WTC11 (cell line): ENCODE results near the gene GPATCH8. TPM values are rescaled to one million over a fixed set of nuclear protein-coding genes. Genes with fewer than 3 reads are reported as not detected.

ENCODE experiments used
- ATAC-seq: fragments of 200-7000 bp; cut with Tn5 transposase; 2 replicates; pipeline ENCODE4 v1.10.0; 2021; ENCODE audit warnings: mild to moderate bottlenecking, moderate library complexity
- CTCF ChIA-PET: fragments of 300-600 bp; sonication (Branson Sonifier 250); formaldehyde crosslinking; loops from one replicate; lab custom pipeline; 2021; ENCODE audit warnings: antibody characterized with exemption; lab: Charles Lee
- POLR2A ChIA-PET: fragments of 350-600 bp; sonication (Branson Sonifier 250); formaldehyde crosslinking; loops from one replicate; lab custom pipeline; 2021; ENCODE audit warnings: antibody characterized with exemption; lab: Charles Lee
- DNase-seq: peaks from one replicate; pipeline ENCODE4 v3.0.0; 2021; ENCODE audit warnings: low spot score
- H3K27ac Mint-ChIP-seq: 2 replicates; pipeline ENCODE4 v1.8.0; 2021; ENCODE audit warnings: mixed read lengths
- H3K27me3 Mint-ChIP-seq: 2 replicates; pipeline ENCODE4 v1.8.0; 2021; ENCODE audit warnings: low read depth, mild to moderate bottlenecking, moderate library complexity, mixed read lengths
- H3K36me3 Mint-ChIP-seq: 2 replicates; pipeline ENCODE4 v1.8.0; 2021; ENCODE audit warnings: mixed read lengths
- H3K4me1 Mint-ChIP-seq: 2 replicates; pipeline ENCODE4 v1.8.0; 2022; ENCODE audit warnings: mixed read lengths
- H3K4me3 Mint-ChIP-seq: 2 replicates; pipeline ENCODE4 v1.8.0; 2021; ENCODE audit warnings: mild to moderate bottlenecking, moderate library complexity, mixed read lengths
- H3K9me3 Mint-ChIP-seq: 2 replicates; pipeline ENCODE4 v1.8.0; 2021; ENCODE audit warnings: mixed read lengths
- ATF1 ChIP-seq: sonication (generic); formaldehyde crosslinking; IDR thresholded peaks from 2 replicates; pipeline ENCODE4 v1.8.1; 2023; ENCODE audit warnings: mild to moderate bottlenecking, moderate library complexity, missing genetic modification reagents
- ESRRA ChIP-seq: sonication (generic); formaldehyde crosslinking; IDR thresholded peaks from 2 replicates; pipeline ENCODE4 v1.8.1; 2022; ENCODE audit warnings: mild to moderate bottlenecking, missing genetic modification reagents, borderline replicate concordance
- ETV6 ChIP-seq: sonication (generic); formaldehyde crosslinking; IDR thresholded peaks from 2 replicates; pipeline ENCODE4 v1.8.1; 2022; ENCODE audit warnings: mild to moderate bottlenecking, missing genetic modification reagents
- FOXP1 ChIP-seq: sonication (generic); formaldehyde crosslinking; IDR thresholded peaks from 2 replicates; pipeline ENCODE4 v1.8.0; 2022; ENCODE audit warnings: missing genetic modification reagents, mild to moderate bottlenecking, moderate library complexity, borderline replicate concordance
- GRHL2 ChIP-seq: fragments of 250-450 bp; sonication (Bioruptor Pico); IDR thresholded peaks from 2 replicates; pipeline ENCODE4 v1.8.0; 2022; ENCODE audit warnings: mild to moderate bottlenecking, moderate library complexity; ENCODE audit not compliant: insufficient replicate concordance, severe bottlenecking
- NR2C2 ChIP-seq: sonication (generic); formaldehyde crosslinking; IDR thresholded peaks from 2 replicates; pipeline ENCODE4 v1.8.0; 2022; ENCODE audit warnings: mild to moderate bottlenecking, missing genetic modification reagents
- PRDM15 ChIP-seq: sonication (generic); formaldehyde crosslinking; IDR thresholded peaks from 2 replicates; pipeline ENCODE4 v1.8.0; 2022; ENCODE audit warnings: missing genetic modification reagents
- PRRX2 ChIP-seq: fragments of 250-450 bp; sonication (Bioruptor Pico); IDR thresholded peaks from 2 replicates; pipeline ENCODE4 v1.8.0; 2021; ENCODE audit warnings: mild to moderate bottlenecking
- RELA ChIP-seq: sonication (generic); formaldehyde crosslinking; IDR thresholded peaks from 2 replicates; pipeline ENCODE4 v1.8.1; 2022; ENCODE audit warnings: missing genetic modification reagents, mild to moderate bottlenecking, borderline replicate concordance
- ZNF512 ChIP-seq: sonication (generic); formaldehyde crosslinking; IDR thresholded peaks from 2 replicates; pipeline ENCODE4 v1.8.1; 2022; ENCODE audit warnings: missing genetic modification reagents, borderline replicate concordance
- total RNA-seq: library from RNA; stranded (reverse); gene quantifications from 3 replicates; pipeline ENCODE4 v1.2.3, GENCODE V29; 2021
- TF ChIP-seq, protein P1 (sequence below): sonication (generic); formaldehyde crosslinking; IDR thresholded peaks from 2 replicates; pipeline ENCODE4 v1.8.0; 2023; ENCODE audit warnings: missing genetic modification reagents, mild to moderate bottlenecking, borderline replicate concordance

The GPATCH8 gene
- total RNA-seq, 1 experiment from 2014 or later, result 51.9 TPM

- CTCF ChIA-PET, result interaction anchor here (5.2 kb wide), 1 partner anchor 16 kb away, joined by 34 read pairs; no protein-coding TSS in a partner anchor
These were observed 46.5 kb upstream of the GPATCH8 start for GRCh38 chr17:44549686-44550085.

GRCh38 chr17:44548376-44549230 lies 45.4 kb upstream of the GPATCH8 start:
- Mint-ChIP-seq H3K9me3 (no peaks in the 10 kb centered on the region), H3K27me3 (peaks cover 73% of the 10 kb centered on the region), H3K27ac (no peak overlapping the region), H3K4me3 (no peak overlapping the region), H3K4me1 (peaks cover 69% of the 10 kb centered on the region), H3K36me3 (peaks cover 4% of the 10 kb centered on the region; the same call in 1 of the 2 replicates)
- TF ChIP-seq ZNF512, result peak; percentile 62; the same call in 1 of the 2 replicates
- TF ChIP-seq FOXP1 (CRISPR knock-in tag), result no peak
- DNase-seq (no peak), ATAC-seq (no peak)
- ChIA-PET CTCF (interaction anchor here (0.9 to 5.2 kb wide), 4 partner anchors 9 to 185 kb away, joined by 4 to 34 read pairs (median 6); partner anchors contain the start of gene FAM171A2), POLR2A (interaction anchor here (2.1 kb wide), 1 partner anchor 8 kb away, joined by 16 read pairs; the partner anchor contains the start of gene FZD2)

More at GRCh38 chr17:44549686-44550085, 46.5 kb upstream of the GPATCH8 start:
- no peak; the same call in 1 of the 2 replicates for ATAC-seq
- TF ChIP-seq RELA (CRISPR knock-in tag) (no peak), ATF1 (CRISPR knock-in tag) (no peak), ESRRA (CRISPR knock-in tag) (no peak), PRRX2 (CRISPR knock-in tag) (no peak), GRHL2 (CRISPR knock-in tag) (no peak)
- TF ChIP-seq, all 79 proteins: peak for 0
- no peak for DNase-seq
- peaks cover 62% of the 10 kb centered on the region for H3K27me3 Mint-ChIP-seq
- H3K9me3 Mint-ChIP-seq, result no peaks in the 10 kb centered on the region
- POLR2A ChIA-PET, result interaction anchor here (1.2 to 2.1 kb wide), 2 partner anchors 7 to 10 kb away, joined by 4 to 16 read pairs; partner anchors contain the start of gene FZD2
- peaks cover 4% of the 10 kb centered on the region; the same call in 1 of the 2 replicates for H3K36me3 Mint-ChIP-seq
- H3K27ac Mint-ChIP-seq, result no peak overlapping the region
- no peak overlapping the region for H3K4me3 Mint-ChIP-seq
- H3K4me1 Mint-ChIP-seq, result peaks cover 59% of the 10 kb centered on the region

DNA sequence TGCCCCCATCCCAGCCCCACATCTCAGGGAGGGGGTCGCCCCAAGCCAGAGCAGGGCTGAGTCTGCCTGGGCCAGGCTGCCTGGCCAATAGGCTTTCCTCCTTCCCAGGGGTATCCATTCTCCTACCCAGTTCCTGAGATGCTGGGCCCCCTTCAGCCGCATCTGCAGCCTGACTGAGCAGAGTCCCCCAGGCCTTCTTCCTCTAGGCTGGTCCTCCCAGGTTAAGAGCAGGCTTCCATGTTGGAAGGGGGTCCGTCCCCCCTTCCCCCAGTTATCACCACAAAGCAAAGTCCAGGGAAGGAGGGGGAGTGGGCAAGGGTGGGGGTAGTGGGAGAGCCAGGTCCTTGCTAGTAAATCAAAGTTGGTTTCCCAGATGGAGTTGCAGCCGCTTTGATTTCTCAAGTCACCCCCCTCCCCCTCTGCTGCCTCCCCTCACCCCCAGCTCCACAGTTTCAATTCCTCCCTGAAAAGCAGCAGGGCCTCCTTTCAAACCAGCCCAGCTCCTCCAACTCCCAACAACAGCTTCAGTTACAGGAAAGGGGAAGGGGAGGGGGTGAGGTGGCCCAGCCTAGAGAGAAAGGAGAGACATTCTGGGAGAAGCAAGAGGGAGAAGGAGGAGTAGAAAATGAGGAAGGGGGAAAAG lies 44.5 kb upstream of the GPATCH8 start:
- Mint-ChIP-seq H3K4me3 (no peak overlapping the region), H3K4me1 (peaks cover 77% of the 10 kb centered on the region), H3K36me3 (peaks cover 4% of the 10 kb centered on the region; the same call in 1 of the 2 replicates), H3K27me3 (peaks cover 79% of the 10 kb centered on the region), H3K9me3 (no peaks in the 10 kb centered on the region)
- DNase-seq (peak; percentile 39), ATAC-seq (peak; percentile 9)
- CTCF ChIA-PET, result interaction anchor here (0.9 to 5.2 kb wide), 4 partner anchors 8 to 14 kb away, joined by 4 to 34 read pairs (median 6); partner anchors contain the start of gene FZD2
- TF ChIP-seq, protein P1, sequence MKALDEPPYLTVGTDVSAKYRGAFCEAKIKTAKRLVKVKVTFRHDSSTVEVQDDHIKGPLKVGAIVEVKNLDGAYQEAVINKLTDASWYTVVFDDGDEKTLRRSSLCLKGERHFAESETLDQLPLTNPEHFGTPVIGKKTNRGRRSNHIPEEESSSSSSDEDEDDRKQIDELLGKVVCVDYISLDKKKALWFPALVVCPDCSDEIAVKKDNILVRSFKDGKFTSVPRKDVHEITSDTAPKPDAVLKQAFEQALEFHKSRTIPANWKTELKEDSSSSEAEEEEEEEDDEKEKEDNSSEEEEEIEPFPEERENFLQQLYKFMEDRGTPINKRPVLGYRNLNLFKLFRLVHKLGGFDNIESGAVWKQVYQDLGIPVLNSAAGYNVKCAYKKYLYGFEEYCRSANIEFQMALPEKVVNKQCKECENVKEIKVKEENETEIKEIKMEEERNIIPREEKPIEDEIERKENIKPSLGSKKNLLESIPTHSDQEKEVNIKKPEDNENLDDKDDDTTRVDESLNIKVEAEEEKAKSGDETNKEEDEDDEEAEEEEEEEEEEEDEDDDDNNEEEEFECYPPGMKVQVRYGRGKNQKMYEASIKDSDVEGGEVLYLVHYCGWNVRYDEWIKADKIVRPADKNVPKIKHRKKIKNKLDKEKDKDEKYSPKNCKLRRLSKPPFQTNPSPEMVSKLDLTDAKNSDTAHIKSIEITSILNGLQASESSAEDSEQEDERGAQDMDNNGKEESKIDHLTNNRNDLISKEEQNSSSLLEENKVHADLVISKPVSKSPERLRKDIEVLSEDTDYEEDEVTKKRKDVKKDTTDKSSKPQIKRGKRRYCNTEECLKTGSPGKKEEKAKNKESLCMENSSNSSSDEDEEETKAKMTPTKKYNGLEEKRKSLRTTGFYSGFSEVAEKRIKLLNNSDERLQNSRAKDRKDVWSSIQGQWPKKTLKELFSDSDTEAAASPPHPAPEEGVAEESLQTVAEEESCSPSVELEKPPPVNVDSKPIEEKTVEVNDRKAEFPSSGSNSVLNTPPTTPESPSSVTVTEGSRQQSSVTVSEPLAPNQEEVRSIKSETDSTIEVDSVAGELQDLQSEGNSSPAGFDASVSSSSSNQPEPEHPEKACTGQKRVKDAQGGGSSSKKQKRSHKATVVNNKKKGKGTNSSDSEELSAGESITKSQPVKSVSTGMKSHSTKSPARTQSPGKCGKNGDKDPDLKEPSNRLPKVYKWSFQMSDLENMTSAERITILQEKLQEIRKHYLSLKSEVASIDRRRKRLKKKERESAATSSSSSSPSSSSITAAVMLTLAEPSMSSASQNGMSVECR (CRISPR knock-in tag), result no peak
- 0 out of 2 replicates have a peak, but pooled peaks have one; percentile 44 for TF ChIP-seq ETV6 (CRISPR knock-in tag)
- no peak for TF ChIP-seq NR2C2 (CRISPR knock-in tag)
- TF ChIP-seq PRDM15 (CRISPR knock-in tag), result peak; percentile 77
- TF ChIP-seq, all 79 proteins: peak for 2
- POLR2A ChIA-PET, result interaction anchor here (0.6 to 2.1 kb wide), 3 partner anchors 9 to 61 kb away, joined by 3 to 16 read pairs (median 3); partner anchors contain the start of gene FZD2
- no peak overlapping the region for H3K27ac Mint-ChIP-seq
